ENCODE measurements around the gene HTRA1. TPM values are rescaled to one million over a fixed set of nuclear protein-coding genes. Genes with fewer than 3 reads are reported as not detected.

The HTRA1 gene
- total RNA-seq, 1 experiment from 2014 or later = 157 TPM

DNA sequence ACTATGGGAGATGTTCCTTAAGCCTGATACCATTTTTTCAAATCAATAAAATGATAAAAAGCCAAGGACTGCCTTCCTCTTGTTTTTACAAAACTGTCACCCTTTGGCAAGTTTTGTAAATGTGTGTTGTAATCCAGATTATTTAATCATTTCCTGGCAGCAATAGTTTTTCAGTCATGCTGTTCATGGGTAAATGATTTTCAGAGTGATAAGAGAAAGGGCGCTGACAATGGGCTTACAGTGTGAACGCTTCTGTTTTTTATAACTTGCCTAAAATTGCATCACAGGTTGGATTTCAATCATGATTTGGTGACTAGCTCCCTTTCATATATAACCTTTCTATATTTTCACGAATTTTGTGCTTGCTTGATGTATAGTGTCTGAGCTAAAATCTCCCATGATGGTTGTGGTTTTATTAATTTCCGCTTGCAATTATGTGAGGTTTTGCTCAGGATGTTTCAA lies 80.2 kb downstream of the HTRA1 start:
- Mint-ChIP-seq H3K27me3 (ENCODE audit: insufficient read depth, unreplicated experiment) (no peaks in the 10 kb centered on the region), H3K9me3 (ENCODE audit: unreplicated experiment) (no peaks in the 10 kb centered on the region), H3K36me3 (ENCODE audit: insufficient read depth, unreplicated experiment) (no peaks in the 10 kb centered on the region), H3K4me1 (ENCODE audit: insufficient read depth, unreplicated experiment) (peaks cover 13% of the 10 kb centered on the region), H3K27ac (ENCODE audit: low read depth, unreplicated experiment) (no peak overlapping the region), H3K4me3 (ENCODE audit: unreplicated experiment) (no peak overlapping the region)
- DNase-seq (ENCODE audit: unreplicated experiment) = peak; percentile 42
- CTCF ChIA-PET = interaction anchor here (0.6 to 3.5 kb wide), 2 partner anchors 24 to 261 kb away, joined by 3 to 18 read pairs; no protein-coding TSS in a partner anchor
- POLR2A ChIA-PET = interaction anchor here (1.1 to 1.3 kb wide), 2 partner anchors 10 to 73 kb away, joined by 3 to 7 read pairs; no protein-coding TSS in a partner anchor
- no TSS peak for BruUV-seq (replicated peaks)
- no peak for TF ChIP-seq CTCF (IDR thresholded peaks at IDR 0.05; ENCODE audit: unreplicated experiment)
- intact Hi-C loops (cut with micrococcal nuclease) = no loop called here

DNA sequence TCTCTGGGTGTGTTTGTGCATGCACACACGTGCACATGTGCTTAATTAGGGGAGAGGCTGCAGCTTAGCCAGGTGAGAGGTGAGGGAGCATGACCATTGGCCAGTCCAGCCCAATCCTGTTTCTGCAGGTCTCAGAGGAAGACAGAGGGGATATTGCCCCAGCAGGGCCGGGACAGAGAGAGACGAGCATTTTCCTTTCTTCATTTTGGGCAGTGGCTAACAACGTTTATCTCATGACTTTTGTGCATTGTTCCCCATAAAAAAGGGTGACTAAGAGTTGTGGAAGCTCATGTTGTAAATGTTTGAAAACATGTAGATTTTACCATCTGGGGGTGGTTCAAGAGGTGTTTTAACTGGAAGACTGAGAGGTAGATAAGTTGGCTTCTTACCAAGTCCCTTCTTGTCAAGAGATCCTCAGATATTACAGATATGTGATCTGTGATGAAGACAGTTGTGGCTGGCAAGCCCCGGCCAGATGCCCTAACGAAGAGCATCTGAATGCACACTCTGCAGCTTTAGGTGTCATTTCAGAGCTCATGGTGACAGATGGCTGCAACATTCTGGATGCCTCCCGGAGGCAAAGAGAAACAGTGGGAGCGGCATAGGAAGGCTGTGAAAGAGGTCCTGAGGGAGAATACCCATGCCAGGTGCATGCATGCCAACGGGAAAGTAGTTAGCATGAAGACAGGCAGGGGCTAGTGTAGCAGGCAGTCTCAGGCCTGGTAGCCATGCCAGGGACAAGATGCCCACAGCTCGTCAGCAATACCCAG lies 82.5 kb downstream of the HTRA1 start:
- no TSS peak for BruUV-seq (replicated peaks)
- ChIA-PET POLR2A (interaction anchor here (0.6 to 1.3 kb wide), 2 partner anchors 39 to 1156 kb away, joined by 3 read pairs; no protein-coding TSS in a partner anchor), CTCF (interaction anchor here (1.2 kb wide), 1 partner anchor 22 kb away, joined by 5 read pairs; no protein-coding TSS in a partner anchor)
- Mint-ChIP-seq H3K9me3 (ENCODE audit: unreplicated experiment) (no peaks in the 10 kb centered on the region), H3K4me3 (ENCODE audit: unreplicated experiment) (no peak overlapping the region), H3K27me3 (ENCODE audit: insufficient read depth, unreplicated experiment) (no peaks in the 10 kb centered on the region), H3K4me1 (ENCODE audit: insufficient read depth, unreplicated experiment) (peaks cover 13% of the 10 kb centered on the region), H3K36me3 (ENCODE audit: insufficient read depth, unreplicated experiment) (no peaks in the 10 kb centered on the region), H3K27ac (ENCODE audit: low read depth, unreplicated experiment) (no peak overlapping the region)
- no peak for TF ChIP-seq CTCF (IDR thresholded peaks at IDR 0.05; ENCODE audit: unreplicated experiment)
- intact Hi-C loops (cut with micrococcal nuclease) = no loop called here
- DNase-seq (ENCODE audit: unreplicated experiment) = no peak

DNA sequence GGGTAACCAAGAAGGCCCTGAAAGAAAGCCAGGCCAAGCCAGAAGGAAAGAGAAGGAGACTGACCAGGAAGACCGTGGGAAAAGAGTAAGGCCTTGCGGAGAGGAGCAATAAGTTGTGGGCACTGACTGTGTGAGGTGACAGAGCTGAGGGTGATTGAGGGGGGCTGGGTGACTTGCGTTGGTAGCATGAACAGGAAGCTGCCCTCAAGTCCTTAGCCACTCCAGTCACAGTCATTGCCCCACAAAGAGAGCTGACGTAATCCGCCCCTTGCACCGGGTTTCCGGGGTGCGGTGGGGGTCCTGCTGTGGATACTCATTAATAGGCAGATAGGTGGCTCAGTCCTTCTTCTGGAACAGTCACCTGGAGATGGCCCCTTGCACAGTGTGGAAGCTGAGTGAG lies 83.1 kb downstream of the HTRA1 start:
- intact Hi-C loops (cut with micrococcal nuclease) = no loop called here
- no peaks in the 10 kb centered on the region for H3K9me3 Mint-ChIP-seq (ENCODE audit: unreplicated experiment)
- no TSS peak for BruUV-seq (replicated peaks)

More for the DNA sequence above, 83.1 kb downstream of the HTRA1 start:
- peaks cover 13% of the 10 kb centered on the region for H3K4me1 Mint-ChIP-seq (ENCODE audit: insufficient read depth, unreplicated experiment)
- no peak for TF ChIP-seq CTCF (IDR thresholded peaks at IDR 0.05; ENCODE audit: unreplicated experiment)
- no peak overlapping the region for H3K27ac Mint-ChIP-seq (ENCODE audit: low read depth, unreplicated experiment)
- CTCF ChIA-PET = interaction anchor here (1.2 kb wide), 1 partner anchor 21 kb away, joined by 5 read pairs; no protein-coding TSS in a partner anchor
- no peak for DNase-seq (ENCODE audit: unreplicated experiment)
- no peak overlapping the region for H3K4me3 Mint-ChIP-seq (ENCODE audit: unreplicated experiment)
- H3K36me3 Mint-ChIP-seq (ENCODE audit: insufficient read depth, unreplicated experiment) = no peaks in the 10 kb centered on the region
- POLR2A ChIA-PET = interaction anchor here (1.3 kb wide), 1 partner anchor 39 kb away, joined by 3 read pairs; no protein-coding TSS in a partner anchor
- H3K27me3 Mint-ChIP-seq (ENCODE audit: insufficient read depth, unreplicated experiment) = no peaks in the 10 kb centered on the region
